PC-3 (cell line): ENCODE measurements around the gene RAC3. TPM values are rescaled to one million over a fixed set of nuclear protein-coding genes. Genes with fewer than 3 reads are reported as not detected.
A peak's percentile ranks its signal among the peaks of the same experiment; 100 is the strongest.

Source experiments
- ATAC-seq: fragments of 200-7000 bp; cut with Tn5 transposase; 2 replicates; pipeline ENCODE4 v1.9.1; 2020; ENCODE audit warnings: mild to moderate bottlenecking, moderate library complexity
- BruUV-seq: library from RNA; stranded (reverse); fragments of 400-500 nt; replicated peaks from 2 replicates; lab custom pipeline; 2021; lab: Mats Ljungman, UMichigan
- CTCF ChIA-PET: fragments of 300-600 bp; sonication (Branson Sonifier 250); formaldehyde crosslinking; loops from one replicate; lab custom pipeline; 2022; ENCODE audit warnings: antibody characterized with exemption; lab: Charles Lee
- POLR2A ChIA-PET: fragments of 300-600 bp; sonication (Branson Sonifier 250); formaldehyde crosslinking; loops from one replicate; lab custom pipeline; 2022; ENCODE audit warnings: antibody characterized with exemption; ENCODE audit not compliant: unreplicated experiment; lab: Charles Lee
- DNase-seq: peaks from one replicate; pipeline ENCODE4 v3.0.0-alpha.2; 2015
- H2AFZ ChIP-seq: fragments of 300-600 bp; sonication (generic); 2 replicates; pipeline ENCODE4 v1.6.0; 2016; ENCODE audit warnings: antibody characterized with exemption, low read length
- H3F3A ChIP-seq: fragments of 300-600 bp; sonication (generic); one replicate; pipeline ENCODE4 v1.6.0; 2017; ENCODE audit warnings: antibody characterized with exemption, low read length, control low read depth, mild to moderate bottlenecking; ENCODE audit not compliant: unreplicated experiment
- H3K27ac ChIP-seq: fragments of 300-600 bp; sonication (generic); 2 replicates; pipeline ENCODE4 v1.5.1; 2016; ENCODE audit warnings: mild to moderate bottlenecking, low read length
- H3K27me3 ChIP-seq: fragments of 300-600 bp; sonication (generic); 2 replicates; pipeline ENCODE4 v1.6.1; 2016; ENCODE audit warnings: low read length, mixed read lengths
- H3K36me3 ChIP-seq: fragments of 300-600 bp; sonication (generic); 2 replicates; pipeline ENCODE4 v1.6.1; 2016; ENCODE audit warnings: low read depth, mixed run types, low read length, mixed read lengths
- H3K4me1 ChIP-seq: fragments of 300-600 bp; sonication (generic); 2 replicates; pipeline ENCODE4 v1.5.1; 2016; ENCODE audit warnings: low read length; ENCODE audit not compliant: insufficient read depth
- H3K4me2 ChIP-seq: fragments of 300-600 bp; sonication (generic); 2 replicates; pipeline ENCODE4 v1.6.0; 2016; ENCODE audit warnings: low read length
- H3K4me3 ChIP-seq: fragments of 300-600 bp; sonication (generic); 2 replicates; pipeline ENCODE4 v1.5.1; 2016; ENCODE audit warnings: mild to moderate bottlenecking, low read length, mixed read lengths
- H3K79me2 ChIP-seq: fragments of 300-600 bp; sonication (generic); 2 replicates; pipeline ENCODE4 v1.6.1; 2017; ENCODE audit warnings: low read length, mixed read lengths
- H3K9ac ChIP-seq: fragments of 300-600 bp; sonication (generic); 2 replicates; pipeline ENCODE4 v1.6.0; 2016; ENCODE audit warnings: mild to moderate bottlenecking, low read length
- H3K9me2 ChIP-seq: fragments of 300-600 bp; sonication (generic); replicated peaks from 2 replicates; pipeline ENCODE4 v1.6.1; 2016; ENCODE audit warnings: mixed run types, low read length, mixed read lengths
- H3K9me3 ChIP-seq: fragments of 300-600 bp; sonication (generic); 2 replicates; pipeline ENCODE4 v1.6.1; 2016; ENCODE audit warnings: low read length, mixed read lengths
- H4K20me1 ChIP-seq: fragments of 300-600 bp; sonication (generic); 2 replicates; pipeline ENCODE4 v1.6.1; 2016; ENCODE audit warnings: low read length, mixed read lengths
- EZH2 ChIP-seq: fragments of 300-600 bp; sonication (generic); IDR thresholded peaks from one replicate; pipeline ENCODE4 v1.6.1; 2017; ENCODE audit warnings: antibody characterized with exemption, mild to moderate bottlenecking, low read length; ENCODE audit not compliant: unreplicated experiment
- EZH2phosphoT487 ChIP-seq: fragments of 300-600 bp; sonication (generic); IDR thresholded peaks from 2 replicates; pipeline ENCODE4 v1.6.1; 2018; ENCODE audit warnings: mild to moderate bottlenecking, antibody characterized with exemption, low read length, borderline replicate concordance
- intact Hi-C: fragments of 100-400 bp; cut with micrococcal nuclease; formaldehyde crosslinking; loops from 2 replicates; pipeline ENCODE4 v1.9.0; 2023
- total RNA-seq: library from RNA; depleted of rRNA; stranded (reverse); fragments of >200 nt; gene quantifications from 2 replicates; pipeline ENCODE4 v1.2.3, GENCODE V29; 2014
- TF ChIP-seq, protein P1 (sequence below): fragments of 300-600 bp; sonication (generic); conservative IDR thresholded peaks from 2 replicates; pipeline ENCODE4 v1.5.1; 2017; ENCODE audit warnings: antibody characterized with exemption, low read depth, mild to moderate bottlenecking, low read length

RAC3 gene
- total RNA-seq, 1 experiment from 2014 or later: 52.2 TPM

DNA sequence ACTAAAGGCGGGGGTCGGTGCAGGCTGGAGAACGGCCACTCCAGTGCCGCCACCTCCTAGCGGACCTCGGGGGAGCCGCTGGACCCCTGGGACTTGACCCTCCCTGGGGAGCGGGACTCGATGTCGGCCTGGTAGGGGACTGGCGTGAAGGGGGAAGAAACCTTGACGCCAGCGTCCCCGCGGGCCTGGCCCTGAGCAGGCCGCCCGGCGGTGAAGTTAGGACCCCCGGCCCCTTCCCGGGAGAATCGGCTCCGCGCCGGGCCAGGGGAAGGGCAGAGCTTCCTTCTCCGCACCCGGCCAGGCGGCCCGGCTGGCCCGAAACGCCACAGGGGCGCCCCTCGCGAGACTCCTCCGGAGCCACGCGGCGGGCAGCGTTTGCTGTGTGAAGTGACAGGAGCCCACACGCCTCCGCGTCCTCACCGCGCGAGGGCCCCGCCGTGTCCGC, 33.7 kb downstream of the RAC3 start:
- DNase-seq: no peak
- Histone ChIP-seq H3K79me2 (peaks cover 29% of the 10 kb centered on the region), H2AFZ (no peak overlapping the region), H3K9me3 (no peaks in the 10 kb centered on the region), H3K4me1 (peaks cover 17% of the 10 kb centered on the region), H3K27me3 (no peaks in the 10 kb centered on the region), H3K4me2 (peak overlapping the region; percentile 99), H3K36me3 (peaks cover 20% of the 10 kb centered on the region), H4K20me1 (no peaks in the 10 kb centered on the region), H3K27ac (peak overlapping the region; percentile 20), H3K9me2 (no peaks in the 10 kb centered on the region), H3F3A (no peaks in the 10 kb centered on the region), H3K9ac (peak overlapping the region; percentile 99), H3K4me3 (peak overlapping the region; percentile 94)
- TF ChIP-seq, protein P1, sequence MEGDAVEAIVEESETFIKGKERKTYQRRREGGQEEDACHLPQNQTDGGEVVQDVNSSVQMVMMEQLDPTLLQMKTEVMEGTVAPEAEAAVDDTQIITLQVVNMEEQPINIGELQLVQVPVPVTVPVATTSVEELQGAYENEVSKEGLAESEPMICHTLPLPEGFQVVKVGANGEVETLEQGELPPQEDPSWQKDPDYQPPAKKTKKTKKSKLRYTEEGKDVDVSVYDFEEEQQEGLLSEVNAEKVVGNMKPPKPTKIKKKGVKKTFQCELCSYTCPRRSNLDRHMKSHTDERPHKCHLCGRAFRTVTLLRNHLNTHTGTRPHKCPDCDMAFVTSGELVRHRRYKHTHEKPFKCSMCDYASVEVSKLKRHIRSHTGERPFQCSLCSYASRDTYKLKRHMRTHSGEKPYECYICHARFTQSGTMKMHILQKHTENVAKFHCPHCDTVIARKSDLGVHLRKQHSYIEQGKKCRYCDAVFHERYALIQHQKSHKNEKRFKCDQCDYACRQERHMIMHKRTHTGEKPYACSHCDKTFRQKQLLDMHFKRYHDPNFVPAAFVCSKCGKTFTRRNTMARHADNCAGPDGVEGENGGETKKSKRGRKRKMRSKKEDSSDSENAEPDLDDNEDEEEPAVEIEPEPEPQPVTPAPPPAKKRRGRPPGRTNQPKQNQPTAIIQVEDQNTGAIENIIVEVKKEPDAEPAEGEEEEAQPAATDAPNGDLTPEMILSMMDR: no peak
- POLR2A ChIA-PET: interaction anchor here (0.5 to 0.7 kb wide), 3 partner anchors 13 to 137 kb away, joined by 3 to 5 read pairs (median 4); partner anchors contain the start of genes DCXR, GPS1 and RFNG
- CTCF ChIA-PET: interaction anchor here (0.5 to 1.1 kb wide), 2 partner anchors 14 to 27 kb away, joined by 3 read pairs; partner anchors contain the start of gene DCXR
- no TSS peak for BruUV-seq
- intact Hi-C loops: no loop called here
- peak; percentile 43 for ATAC-seq

- TSS peak; percentile 82 for BruUV-seq
- ATAC-seq (peak; percentile 66), DNase-seq (peak; percentile 51)
- Histone ChIP-seq H3K27ac (peak within 1 kb of the TSS; percentile 20), H3K4me1 (peaks cover 17% of the 10 kb centered on the region), H3F3A (no peaks in the 10 kb centered on the region), H3K4me2 (peak within 1 kb of the TSS; percentile 99), H3K4me3 (peak within 1 kb of the TSS; percentile 94), H3K79me2 (peaks cover 29% of the 10 kb centered on the region), H3K9me2 (no peaks in the 10 kb centered on the region), H4K20me1 (no peaks in the 10 kb centered on the region), H3K9me3 (no peaks in the 10 kb centered on the region), H3K36me3 (peaks cover 17% of the 10 kb centered on the region), H3K27me3 (no peaks in the 10 kb centered on the region), H3K9ac (peak within 1 kb of the TSS; percentile 99), H2AFZ (peak within 1 kb of the TSS; percentile 96)
- intact Hi-C loops: no loop called here
- POLR2A ChIA-PET: interaction anchor here (0.7 kb wide), 1 partner anchor 28 kb away, joined by 4 read pairs; the partner anchor contains the start of gene DCXR
- CTCF ChIA-PET: interaction anchor here (0.5 to 1.1 kb wide), 2 partner anchors 15 to 28 kb away, joined by 3 read pairs; partner anchors contain the start of gene DCXR
- TF ChIP-seq EZH2 (no peak), EZH2phosphoT487 (no peak)
- TF ChIP-seq, protein P1: no peak
Measured at GRCh38 chr17:82065638-82066303, 34.3 kb downstream of the RAC3 start, which contains the start of gene DUS1L. Gene DUS1L, minus strand, starts transcription at chr17:82065804. Its CDS starts 745 bp downstream, at chr17:82065059.

- no peak overlapping the region for H3K9ac ChIP-seq
- DNase-seq (no peak), ATAC-seq (no peak)
- H3K79me2 ChIP-seq: 0 out of 2 replicates have a peak, but pooled peaks cover 4% of the 10 kb centered on the region
- no peak overlapping the region for H2AFZ ChIP-seq
- H3K9me3 ChIP-seq: no peaks in the 10 kb centered on the region
- peaks cover 5% of the 10 kb centered on the region; the same call in 1 of the 2 replicates for H3K4me1 ChIP-seq
- no peak overlapping the region for H3K4me2 ChIP-seq
- CTCF ChIA-PET: no interaction called here
- no peaks in the 10 kb centered on the region for H4K20me1 ChIP-seq
- H3K9me2 ChIP-seq: no peaks in the 10 kb centered on the region
- no peaks in the 10 kb centered on the region for H3K36me3 ChIP-seq
- H3K4me3 ChIP-seq: no peak overlapping the region
- H3F3A ChIP-seq: no peaks in the 10 kb centered on the region
- no peaks in the 10 kb centered on the region for H3K27me3 ChIP-seq
- no TSS peak for BruUV-seq
- H3K27ac ChIP-seq: no peak overlapping the region
- intact Hi-C loops: no loop called here
- POLR2A ChIA-PET: no interaction called here
- TF ChIP-seq, protein P1: no peak
- TF ChIP-seq EZH2: no peak
- TF ChIP-seq EZH2phosphoT487: no peak
Measured at GRCh38 chr17:82070611-82071010, 39.1 kb downstream of the RAC3 start.
